Measurements from ENCODE around the gene GLDN. TPM values are rescaled to one million over a fixed set of nuclear protein-coding genes. Genes with fewer than 3 reads are reported as not detected.

GLDN gene
- total RNA-seq, 4 donors from 2014 or later, result 0.27 to 1.8 (median 1.2) TPM

DNA sequence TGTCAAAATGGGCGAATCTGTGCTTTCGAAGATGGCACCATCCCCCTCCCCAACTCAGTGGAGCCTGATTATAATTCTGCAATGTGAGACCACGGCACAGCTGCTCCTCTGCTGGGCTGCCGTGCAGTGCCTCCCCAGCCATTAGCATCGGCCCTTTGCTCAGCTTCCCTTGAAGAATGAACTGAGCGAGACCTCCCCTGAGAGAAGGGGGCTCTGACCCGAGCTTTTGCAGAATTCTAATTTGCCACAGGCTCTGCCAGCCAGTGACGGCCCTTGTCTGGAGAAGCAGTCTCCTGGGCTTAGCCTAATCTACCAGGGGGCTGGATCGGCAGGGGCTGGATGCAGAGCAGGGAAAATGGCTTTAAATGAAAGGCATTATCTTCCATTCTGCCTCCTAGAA lies 57.2 kb downstream of the GLDN start:
- Histone ChIP-seq H3K36me3 (no peaks in the 10 kb centered on the region), H3K27ac (no peak overlapping the region), H3K9me3 (no peaks in the 10 kb centered on the region), H3K4me1 (peaks cover 0 to 6% of the 10 kb centered on the region in 2 donors), H3K27me3 (no peaks in the 10 kb centered on the region), H3K4me3 (replicated peaks in 1 of 3) (no peak overlapping the region)
- TF ChIP-seq, protein P1, sequence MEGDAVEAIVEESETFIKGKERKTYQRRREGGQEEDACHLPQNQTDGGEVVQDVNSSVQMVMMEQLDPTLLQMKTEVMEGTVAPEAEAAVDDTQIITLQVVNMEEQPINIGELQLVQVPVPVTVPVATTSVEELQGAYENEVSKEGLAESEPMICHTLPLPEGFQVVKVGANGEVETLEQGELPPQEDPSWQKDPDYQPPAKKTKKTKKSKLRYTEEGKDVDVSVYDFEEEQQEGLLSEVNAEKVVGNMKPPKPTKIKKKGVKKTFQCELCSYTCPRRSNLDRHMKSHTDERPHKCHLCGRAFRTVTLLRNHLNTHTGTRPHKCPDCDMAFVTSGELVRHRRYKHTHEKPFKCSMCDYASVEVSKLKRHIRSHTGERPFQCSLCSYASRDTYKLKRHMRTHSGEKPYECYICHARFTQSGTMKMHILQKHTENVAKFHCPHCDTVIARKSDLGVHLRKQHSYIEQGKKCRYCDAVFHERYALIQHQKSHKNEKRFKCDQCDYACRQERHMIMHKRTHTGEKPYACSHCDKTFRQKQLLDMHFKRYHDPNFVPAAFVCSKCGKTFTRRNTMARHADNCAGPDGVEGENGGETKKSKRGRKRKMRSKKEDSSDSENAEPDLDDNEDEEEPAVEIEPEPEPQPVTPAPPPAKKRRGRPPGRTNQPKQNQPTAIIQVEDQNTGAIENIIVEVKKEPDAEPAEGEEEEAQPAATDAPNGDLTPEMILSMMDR (IDR thresholded peaks at IDR 0.05), result no peak
- TF ChIP-seq POLR2A (IDR thresholded peaks at IDR 0.05), result no peak
- intact Hi-C loops (cut with DNase I), result no loop called here
- DNase-seq, result no peak
- 72 to 84% methylated on average over 3 to 9 of the region's 9 CpGs for WGBS, 2 donors

DNA sequence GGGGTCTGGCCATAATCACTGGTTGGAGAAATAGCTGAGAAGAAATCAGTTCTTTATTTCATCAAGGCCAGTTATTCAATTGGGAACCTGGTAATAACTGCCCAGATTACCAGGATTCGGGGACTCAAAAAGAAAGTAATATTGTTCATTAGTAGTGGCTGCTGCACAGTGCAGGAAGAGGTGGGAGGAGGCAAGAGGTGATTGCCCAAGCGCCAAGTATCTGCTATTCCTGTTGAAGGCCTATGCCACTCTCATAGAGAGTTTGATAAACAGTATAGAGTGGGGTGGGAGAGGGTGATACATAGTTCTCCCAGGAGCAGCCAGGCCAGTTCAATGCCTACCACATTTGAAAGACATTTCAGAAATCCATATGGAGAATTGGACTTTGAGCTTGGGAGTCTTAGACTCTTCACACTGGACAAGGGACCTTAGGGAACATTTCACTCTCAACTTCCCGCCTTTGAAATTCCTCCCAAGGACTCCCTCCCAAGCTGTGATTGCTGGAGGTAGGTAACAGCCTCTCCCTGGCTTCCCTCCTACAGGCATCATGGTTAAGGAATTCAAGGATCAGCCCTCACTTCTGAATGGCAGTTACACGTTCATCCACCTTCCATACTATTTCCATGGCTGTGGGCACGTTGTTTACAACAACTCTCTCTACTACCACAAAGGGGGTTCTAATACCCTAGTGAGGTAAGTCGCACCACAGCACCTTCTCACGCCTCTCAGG lies 59.8 kb downstream of the GLDN start:
- Histone ChIP-seq H3K27me3 (no peaks in the 10 kb centered on the region), H3K27ac (no peak overlapping the region), H3K4me3 (replicated peaks in 1 of 3) (no peak overlapping the region), H3K4me1 (peaks cover 5 to 20% of the 10 kb centered on the region in 2 donors), H3K36me3 (no peaks in the 10 kb centered on the region), H3K9me3 (no peaks in the 10 kb centered on the region)
- WGBS, 2 donors, result 94 to 97% methylated on average over 7 of the region's 7 CpGs
- intact Hi-C loops (cut with DNase I), result no loop called here
- DNase-seq, result no peak
- TF ChIP-seq, protein P1 (IDR thresholded peaks at IDR 0.05), result no peak
- TF ChIP-seq POLR2A (IDR thresholded peaks at IDR 0.05), result no peak

DNA sequence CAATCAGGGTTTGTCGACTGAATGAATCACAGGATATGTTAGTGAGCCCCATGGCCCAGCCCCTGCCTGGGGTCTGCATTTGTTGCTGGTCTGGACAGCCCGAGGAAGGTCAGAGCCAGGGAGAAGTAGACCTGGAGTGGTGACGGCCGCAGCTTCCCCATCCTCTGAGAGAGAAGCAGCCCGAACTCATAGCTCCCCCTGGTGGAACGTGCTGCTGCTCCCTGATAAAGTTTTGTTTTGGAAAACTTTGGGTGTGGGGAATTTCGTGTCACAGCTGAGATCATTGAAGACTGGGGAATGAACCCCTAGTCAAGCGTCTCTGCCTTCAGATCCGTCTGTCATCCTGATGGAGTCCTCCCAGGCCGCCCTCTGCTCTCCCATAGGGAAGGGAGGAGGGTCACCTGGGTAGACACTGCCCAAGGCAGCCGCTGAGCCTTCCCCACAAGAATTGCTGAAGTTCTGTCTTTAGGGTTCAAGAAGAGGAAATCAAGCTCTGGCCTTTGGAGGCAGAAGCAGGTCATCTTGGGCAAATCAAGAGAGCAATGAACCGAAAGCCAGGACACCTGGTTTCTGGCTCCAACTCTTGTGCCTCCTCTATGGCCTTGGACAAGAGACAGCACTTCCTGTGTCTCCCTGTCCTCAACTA lies 60.5 kb downstream of the GLDN start:
- Histone ChIP-seq H3K4me3 (replicated peaks in 1 of 3) (no peak overlapping the region), H3K36me3 (no peaks in the 10 kb centered on the region), H3K27me3 (no peaks in the 10 kb centered on the region), H3K4me1 (peaks cover 7 to 22% of the 10 kb centered on the region in 2 donors), H3K9me3 (no peaks in the 10 kb centered on the region), H3K27ac (no peak overlapping the region)
- WGBS, 2 donors, result 35 to 45% methylated on average over 12 of the region's 12 CpGs
- intact Hi-C loops (cut with DNase I), result no loop called here
- no peak for TF ChIP-seq POLR2A (IDR thresholded peaks at IDR 0.05)
- TF ChIP-seq, protein P1 (IDR thresholded peaks at IDR 0.05), result peak in 5 of 6 experiments; percentile 25 to 65 (median 46)
- peak; percentile 52 to 54 for DNase-seq

DNA sequence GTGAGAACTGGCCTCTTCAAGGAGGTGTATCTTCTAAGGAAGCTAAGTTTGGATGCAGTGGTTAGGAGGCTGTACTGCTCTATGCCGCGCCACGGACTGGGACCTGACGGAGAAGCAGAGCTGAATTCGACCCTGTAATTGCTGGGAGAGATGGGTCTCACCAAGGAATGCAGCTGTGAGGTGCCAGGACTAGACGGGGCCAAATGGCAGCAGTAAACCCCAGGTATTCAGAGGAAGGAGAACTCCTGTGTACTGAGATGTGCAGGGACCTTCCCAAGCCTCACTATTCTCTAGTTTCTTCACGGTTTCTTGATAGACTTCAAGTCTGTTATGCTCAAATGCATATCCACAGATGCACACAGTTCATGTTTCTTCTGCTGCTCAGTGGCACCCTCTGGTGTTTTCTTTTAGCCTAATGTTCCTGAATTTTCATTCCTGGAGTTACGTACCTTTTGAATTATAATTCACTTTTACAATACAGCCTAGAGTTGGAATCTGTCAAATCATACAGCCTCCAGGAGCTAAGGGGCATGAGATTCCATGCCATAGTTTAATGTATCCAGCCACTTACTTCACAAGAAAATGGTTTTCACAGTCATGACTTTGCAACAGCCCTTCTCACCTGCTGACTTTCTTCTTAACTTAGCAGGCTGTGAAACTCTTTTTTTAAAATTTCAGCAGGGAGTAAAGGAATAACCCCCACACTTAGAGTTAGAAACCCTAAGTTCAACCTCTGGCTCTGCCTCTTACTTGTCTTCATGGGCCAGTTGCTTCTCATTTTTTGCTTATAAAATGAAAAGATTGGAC lies 61.8 kb downstream of the GLDN start:
- no peak overlapping the region for H3K27ac ChIP-seq
- TF ChIP-seq POLR2A (IDR thresholded peaks at IDR 0.05), result no peak
- TF ChIP-seq, protein P1 (IDR thresholded peaks at IDR 0.05), result peak; percentile 27 to 72 (median 54)
- WGBS, 2 donors, result 63 to 67% methylated on average over 8 of the region's 8 CpGs
- H3K36me3 ChIP-seq, result no peaks in the 10 kb centered on the region
- DNase-seq, result no peak
- intact Hi-C loops (cut with DNase I), result no loop called here
- no peaks in the 10 kb centered on the region for H3K9me3 ChIP-seq
- peaks cover 7 to 22% of the 10 kb centered on the region in 2 donors for H3K4me1 ChIP-seq
- no peak overlapping the region for H3K4me3 ChIP-seq (replicated peaks in 1 of 3)
- H3K27me3 ChIP-seq, result no peaks in the 10 kb centered on the region

All from thyroid gland (tissue), 4 donors.